Adrenal gland (tissue), 12 donors: ENCODE measurements around the gene SLC16A2. TPM values are rescaled to one million over a fixed set of nuclear protein-coding genes. Genes with fewer than 3 reads are reported as not detected.
A peak's percentile ranks its signal among the peaks of the same experiment; 100 is the strongest.

ENCODE experiments used
- DNase-seq, 7 donors: peaks; one replicate each; pipeline ENCODE4 v3.0.0-alpha.2; 2019 to 2020
- H3K27ac ChIP-seq, 5 donors: fragments of 200-600 bp; sonication (generic) in 4 of 5; 1 replicate in 3 of 5; 2 replicates in 2 of 5; pipeline versions ENCODE4 v1.5.1 to v1.8.0; 2016 to 2020; ENCODE audit warnings: mild to moderate bottlenecking in 1 of 5
- H3K27me3 ChIP-seq: fragments of 200-600 bp; 2 replicates; pipeline ENCODE4 v1.8.0; 2021
- H3K36me3 ChIP-seq, 2 donors: fragments of 200-600 bp; replicated peaks in 1 of 2; 1 replicate in 1 of 2; 2 replicates in 1 of 2; pipeline versions ENCODE4 v1.5.1 to v1.8.0; 2018 to 2022
- H3K4me1 ChIP-seq, 2 donors: fragments of 200-600 bp; replicated peaks in 1 of 2; 1 replicate in 1 of 2; 2 replicates in 1 of 2; pipeline versions ENCODE4 v1.5.1 to v1.8.0; 2018 to 2021
- H3K4me3 ChIP-seq, 4 donors: fragments of 200-600 bp; sonication (generic) in 3 of 4; one replicate each; pipeline ENCODE4 v1.5.1; 2016 to 2018
- H3K9me3 ChIP-seq, 3 donors: fragments of 200-600 bp; sonication (generic) in 1 of 3; replicated peaks in 1 of 3; 1 replicate in 2 of 3; 2 replicates in 1 of 3; pipeline versions ENCODE4 v1.5.1 to v1.8.0; 2016 to 2021
- POLR2A ChIP-seq, 2 donors: fragments of 450-650 bp; IDR thresholded peaks; one replicate each; pipeline ENCODE4 v1.6.1; 2017; ENCODE audit warnings: antibody characterized with exemption in 2 of 2, mild to moderate bottlenecking in 2 of 2, moderate library complexity in 1 of 2
- WGBS, 4 donors: extraction: QIAGEN DNeasy Blood & Tissue Kit in 2 of 4; methylation state at CpG; one replicate each; pipeline versions ENCODE4 v1.1.5 to v1.1.7; 2013 to 2017; 5-methylcytosine and 5-hydroxymethylcytosine counted together
- intact Hi-C, 2 donors: fragments of 100-400 bp; cut with DNase I; formaldehyde crosslinking; loops; one replicate each; pipeline versions ENCODE4 v1.14.1 to v1.15.0; 2022 to 2023
- polyA plus RNA-seq, 3 donors: library from polyadenylated mRNA; stranded (reverse); fragments of 200-250 nt in 2 of 3; fragments of 350-450 nt in 1 of 3; fragmentation: Illumina TruSeq in 1 of 3; extraction: RNeasy Lipid Tissue Mini Kit (QIAGEN cat#74804) in 1 of 3; gene quantifications; one replicate each; pipeline ENCODE4 v1.2.3, GENCODE V29; 2013 to 2014
- total RNA-seq, 9 donors: library from RNA; depleted of rRNA in 4 of 9; stranded (reverse); fragments of >200 nt in 4 of 9; fragments of 120-200 nt in 1 of 9; fragmentation: NEBNext Ultra II Directional in 1 of 9; extraction: Animal tissue kit (Norgen Biotek cat#: 25700) in 1 of 9; gene quantifications; one replicate each; pipeline versions ENCODE4 v1.1.0 to v1.2.4, GENCODE V29; 2013 to 2023
- TF ChIP-seq, protein P1 (sequence below), 6 experiments: fragments of 450-650 bp in 4 of 6; fragments of 200-600 bp in 2 of 6; sonication (generic) in 1 of 6; IDR thresholded peaks; 1 replicate in 5 of 6; 2 replicates in 1 of 6; pipeline versions ENCODE4 v1.5.1 to v1.8.0; 2016 to 2021; ENCODE audit warnings: antibody characterized with exemption in 6 of 6, mild to moderate bottlenecking in 2 of 6, moderate library complexity in 1 of 6
- donor health status: healthy with polysubstance abuse.
- donor health status: Bipolar disorder and iron deficiency.
- donor health status: DM: yes; HTN: yes; CAD: no.
- donor health status: DM: no; HTN: no; CAD: no.
- donor health status: DM: no; HTN: no; CAD: no.
- donor health status: DM: yes; HTN: yes; CAD: no.

The SLC16A2 gene
- total and polyA plus RNA-seq, 12 donors: 9.3 to 109 (median 46.9) TPM

DNA sequence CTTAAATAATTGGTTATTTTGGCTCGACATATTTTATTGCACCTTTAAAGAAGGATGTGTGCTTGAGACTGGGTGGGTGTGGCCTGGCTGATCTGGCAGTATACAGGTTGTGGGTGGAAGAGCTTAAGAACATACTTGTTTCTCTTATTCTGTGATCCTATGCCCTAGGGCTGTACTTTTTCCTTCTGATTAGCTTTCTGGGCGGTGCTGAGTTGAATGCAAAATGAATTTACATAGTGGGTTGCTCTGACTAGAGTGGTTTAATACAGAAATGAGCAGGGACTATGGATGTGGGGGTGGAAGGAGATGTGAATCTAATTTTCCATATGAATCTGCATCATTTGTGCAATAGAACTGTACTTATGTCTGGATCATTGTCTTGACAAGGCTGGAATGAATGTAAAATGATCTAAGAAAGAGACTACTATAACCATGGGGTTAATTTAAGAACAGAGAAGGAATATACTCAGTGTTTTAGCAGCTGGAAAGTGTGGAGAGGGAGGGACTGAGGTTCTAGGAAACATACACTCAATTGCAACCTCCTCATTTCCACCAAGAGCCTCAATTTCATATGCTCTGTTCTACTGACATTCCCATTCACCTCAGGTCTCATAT, 119.4 kb downstream of the SLC16A2 start:
- TF ChIP-seq POLR2A (IDR thresholded peaks at IDR 0.05): no peak
- TF ChIP-seq, protein P1, sequence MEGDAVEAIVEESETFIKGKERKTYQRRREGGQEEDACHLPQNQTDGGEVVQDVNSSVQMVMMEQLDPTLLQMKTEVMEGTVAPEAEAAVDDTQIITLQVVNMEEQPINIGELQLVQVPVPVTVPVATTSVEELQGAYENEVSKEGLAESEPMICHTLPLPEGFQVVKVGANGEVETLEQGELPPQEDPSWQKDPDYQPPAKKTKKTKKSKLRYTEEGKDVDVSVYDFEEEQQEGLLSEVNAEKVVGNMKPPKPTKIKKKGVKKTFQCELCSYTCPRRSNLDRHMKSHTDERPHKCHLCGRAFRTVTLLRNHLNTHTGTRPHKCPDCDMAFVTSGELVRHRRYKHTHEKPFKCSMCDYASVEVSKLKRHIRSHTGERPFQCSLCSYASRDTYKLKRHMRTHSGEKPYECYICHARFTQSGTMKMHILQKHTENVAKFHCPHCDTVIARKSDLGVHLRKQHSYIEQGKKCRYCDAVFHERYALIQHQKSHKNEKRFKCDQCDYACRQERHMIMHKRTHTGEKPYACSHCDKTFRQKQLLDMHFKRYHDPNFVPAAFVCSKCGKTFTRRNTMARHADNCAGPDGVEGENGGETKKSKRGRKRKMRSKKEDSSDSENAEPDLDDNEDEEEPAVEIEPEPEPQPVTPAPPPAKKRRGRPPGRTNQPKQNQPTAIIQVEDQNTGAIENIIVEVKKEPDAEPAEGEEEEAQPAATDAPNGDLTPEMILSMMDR (IDR thresholded peaks at IDR 0.05): no peak
- WGBS, 4 donors: 61 to 95% (median 71%) methylated on average over 2 of the region's 2 CpGs
- no peak overlapping the region for H3K27ac ChIP-seq
- DNase-seq: no peak
- no peaks in the 10 kb centered on the region for H3K9me3 ChIP-seq
- H3K27me3 ChIP-seq: peaks cover 4% of the 10 kb centered on the region
- no peak overlapping the region for H3K4me3 ChIP-seq
- H3K4me1 ChIP-seq: no peaks in the 10 kb centered on the region
- H3K36me3 ChIP-seq: no peaks in the 10 kb centered on the region
- intact Hi-C loops: loop anchor here in 1 of 2 donors (10.0 kb wide), 1 partner anchor 156 kb away; no protein-coding TSS in a partner anchor

DNA sequence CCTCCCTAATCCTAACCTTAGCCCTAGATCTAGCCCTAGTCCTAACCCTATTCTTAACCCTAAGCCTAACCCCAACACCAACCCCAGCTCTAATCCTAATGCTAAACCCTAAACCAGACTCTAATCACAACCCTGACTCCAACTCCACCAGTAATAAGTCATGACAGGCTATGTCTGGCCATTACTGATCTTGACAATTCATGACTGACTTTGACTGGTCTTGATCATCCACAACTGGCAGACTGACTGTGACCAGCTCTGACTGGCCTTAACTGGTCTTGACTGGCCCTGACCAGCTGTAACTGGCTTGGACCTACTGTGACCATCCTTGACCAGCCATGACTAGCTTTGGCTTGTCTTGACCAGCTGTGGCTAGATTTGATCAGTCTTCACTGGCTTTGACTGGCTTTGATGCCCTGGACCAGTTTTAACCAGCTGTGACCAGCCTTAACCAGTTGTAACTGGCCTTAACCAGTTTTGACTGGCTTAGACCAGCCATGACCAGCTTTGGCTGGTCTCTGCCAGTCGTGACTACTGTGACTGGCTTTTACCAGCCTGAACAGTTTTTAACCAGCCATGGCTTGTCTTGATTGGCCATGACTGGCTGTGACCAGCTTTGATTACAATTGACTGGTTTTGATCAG, 124.7 kb downstream of the SLC16A2 start:
- H3K9me3 ChIP-seq: no peaks in the 10 kb centered on the region
- WGBS, 4 donors: 40 to 97% (median 54%) methylated on average over 1 of the region's 1 CpG; no CpG with 5 or more reads in 1 of the 4 donors
- H3K27ac ChIP-seq: no peak overlapping the region
- DNase-seq: no peak
- no peaks in the 10 kb centered on the region for H3K36me3 ChIP-seq
- H3K27me3 ChIP-seq: no peaks in the 10 kb centered on the region
- no peak overlapping the region for H3K4me3 ChIP-seq
- intact Hi-C loops: loop anchor here in 1 of 2 donors (10.0 kb wide), 1 partner anchor 161 kb away; no protein-coding TSS in a partner anchor
- H3K4me1 ChIP-seq: no peaks in the 10 kb centered on the region
- TF ChIP-seq, protein P1 (IDR thresholded peaks at IDR 0.05): no peak
- TF ChIP-seq POLR2A (IDR thresholded peaks at IDR 0.05): no peak

DNA sequence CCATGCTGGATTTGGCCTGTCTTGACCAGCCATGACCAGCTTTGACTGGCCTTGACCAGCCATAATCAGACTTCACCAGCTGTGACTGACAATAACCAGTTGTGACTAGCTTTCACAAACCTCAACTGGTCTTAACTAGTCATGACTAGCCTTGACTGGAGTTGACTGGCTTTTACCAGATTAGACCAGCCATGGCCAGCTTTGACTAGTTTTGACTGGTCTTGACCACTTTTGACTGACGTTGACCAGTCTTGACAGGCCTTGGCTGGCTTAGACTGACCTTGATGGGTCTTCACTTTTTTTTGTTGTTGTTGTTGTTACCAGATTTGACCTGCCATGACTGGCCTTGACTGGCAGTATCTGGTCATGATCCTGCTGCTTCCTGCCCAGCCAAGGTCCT, 125.7 kb downstream of the SLC16A2 start:
- intact Hi-C loops: loop anchor here in 1 of 2 donors (10.0 kb wide), 1 partner anchor 162 kb away; no protein-coding TSS in a partner anchor
- H3K27ac ChIP-seq: no peak overlapping the region
- WGBS, 4 donors: 44 to 83% (median 50%) methylated on average over 1 of the region's 1 CpG; no CpG with 5 or more reads in 1 of the 4 donors
- no peaks in the 10 kb centered on the region for H3K9me3 ChIP-seq
- no peaks in the 10 kb centered on the region for H3K4me1 ChIP-seq
- H3K4me3 ChIP-seq: no peak overlapping the region
- no peak for DNase-seq
- H3K36me3 ChIP-seq: no peaks in the 10 kb centered on the region
- no peaks in the 10 kb centered on the region for H3K27me3 ChIP-seq
- no peak for TF ChIP-seq POLR2A (IDR thresholded peaks at IDR 0.05)
- TF ChIP-seq, protein P1 (IDR thresholded peaks at IDR 0.05): no peak

DNA sequence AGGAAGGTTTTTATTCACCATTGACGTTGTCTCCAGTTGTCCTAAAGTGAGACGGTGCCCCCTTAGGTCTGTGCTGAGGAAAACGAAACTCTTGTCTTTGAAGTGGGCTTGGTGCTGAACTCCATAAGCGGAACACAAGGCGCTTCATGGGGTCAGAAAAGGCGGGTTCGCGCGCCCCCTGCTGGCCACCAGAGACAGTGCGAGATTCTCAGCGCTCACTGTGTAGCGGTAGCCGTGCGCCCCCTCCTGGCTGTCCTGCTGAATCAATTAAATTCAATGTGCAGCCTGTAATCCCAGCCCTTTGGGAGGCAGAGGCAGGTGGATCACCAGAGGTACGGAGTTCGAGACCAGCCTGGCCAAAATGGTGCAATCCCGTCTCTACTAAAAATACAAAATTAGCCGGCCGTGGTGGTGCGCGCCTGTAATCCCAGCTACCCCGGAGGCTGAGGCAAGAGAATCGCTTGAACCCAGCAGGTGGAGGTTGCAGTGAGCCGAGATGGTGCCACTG, 129.1 kb downstream of the SLC16A2 start:
- no peak for TF ChIP-seq POLR2A (IDR thresholded peaks at IDR 0.05)
- TF ChIP-seq, protein P1 (IDR thresholded peaks at IDR 0.05): peak; percentile 97 to 100 (median 99)
- DNase-seq: peak; percentile 72 to 92 (median 83)
- Histone ChIP-seq H3K27me3 (no peaks in the 10 kb centered on the region), H3K4me1 (no peaks in the 10 kb centered on the region), H3K27ac (no peak overlapping the region), H3K36me3 (no peaks in the 10 kb centered on the region), H3K9me3 (no peaks in the 10 kb centered on the region), H3K4me3 (peak overlapping the region in 1 of 4 donors; percentile 23)
- 14 to 23% (median 20%) methylated on average over 4 to 24 of the region's 24 CpGs for WGBS, 4 donors
- intact Hi-C loops: no loop called here
